NB4 (cell line): ENCODE measurements around the gene MAGI2.
A peak's percentile ranks its signal among the peaks of the same experiment; 100 is the strongest.

Source experiments
- DNase-seq: peaks from one replicate; pipeline ENCODE4 v3.0.0; 2010; ENCODE audit warnings: low read depth
- H3K4me3 ChIP-seq: one replicate; pipeline ENCODE4 v1.5.1; 2011; ENCODE audit warnings: mild to moderate bottlenecking, low read depth, low read length, moderate library complexity
- CTCF ChIP-seq: IDR thresholded peaks from one replicate; pipeline ENCODE4 v1.5.1; 2012; ENCODE audit warnings: low read depth, low read length
- MAX ChIP-seq: IDR thresholded peaks from 2 replicates; pipeline ENCODE4 v1.6.1; 2011; ENCODE audit warnings: low read depth, low read length
- MYC ChIP-seq: IDR thresholded peaks from 2 replicates; pipeline ENCODE4 v1.6.1; 2011; ENCODE audit warnings: low read depth, low read length
- POLR2A ChIP-seq: IDR thresholded peaks from 2 replicates; pipeline ENCODE4 v1.6.1; 2011; ENCODE audit warnings: mild to moderate bottlenecking; ENCODE audit not compliant: insufficient read length; ENCODE audit errors: extremely low read depth

MAGI2 gene

GRCh38 chr7:79060498-79060897 is 393.0 kb downstream of the MAGI2 start:
- TF ChIP-seq MAX (no peak), MYC (no peak), CTCF (no peak), POLR2A (no peak)
- DNase-seq: no peak
- H3K4me3 ChIP-seq: no peak overlapping the region

- TF ChIP-seq CTCF (no peak), MYC (no peak), MAX (no peak), POLR2A (no peak)
- no peak for DNase-seq
- no peak overlapping the region for H3K4me3 ChIP-seq
Measured at GRCh38 chr7:79055722-79056415, 397.6 kb downstream of the MAGI2 start.

- TF ChIP-seq MAX: no peak
- no peak for TF ChIP-seq MYC
- TF ChIP-seq POLR2A: no peak
- TF ChIP-seq CTCF: no peak
- DNase-seq: no peak
- no peak overlapping the region for H3K4me3 ChIP-seq
Measured at GRCh38 chr7:79051915-79052314, 401.6 kb downstream of the MAGI2 start.

GRCh38 chr7:79050603-79051002 is 402.9 kb downstream of the MAGI2 start:
- no peak for DNase-seq
- TF ChIP-seq POLR2A (no peak), CTCF (no peak), MAX (no peak), MYC (no peak)
- no peak overlapping the region for H3K4me3 ChIP-seq

GRCh38 chr7:79046061-79046460 is 407.4 kb downstream of the MAGI2 start:
- TF ChIP-seq MYC (no peak), POLR2A (no peak), CTCF (no peak), MAX (no peak)
- peak; percentile 11 for DNase-seq
- H3K4me3 ChIP-seq: no peak overlapping the region
